GM19099 (cell line): ENCODE results near the gene EPOP.

Experiments
- POLR2A ChIP-seq: IDR thresholded peaks from 3 replicates; pipeline ENCODE4 v1.6.1; 2011; ENCODE audit warnings: low read depth; ENCODE audit not compliant: insufficient read length; ENCODE audit errors: extremely low read depth

EPOP gene

GRCh38 chr17:38709864-38710603 lies 35.3 kb upstream of the EPOP start:
- TF ChIP-seq POLR2A = no peak

- TF ChIP-seq POLR2A = no peak
These were observed 34.5 kb upstream of the EPOP start for GRCh38 chr17:38709104-38709820.

GRCh38 chr17:38707678-38708351 lies 33.1 kb upstream of the EPOP start:
- no peak for TF ChIP-seq POLR2A

- peak; percentile 3 for TF ChIP-seq POLR2A
These were observed 31.9 kb upstream of the EPOP start for GRCh38 chr17:38706505-38707216.

GRCh38 chr17:38705803-38706504 lies 31.2 kb upstream of the EPOP start:
- TF ChIP-seq POLR2A = peak; percentile 10

GRCh38 chr17:38705523-38705802 lies 30.7 kb upstream of the EPOP start:
- TF ChIP-seq POLR2A = no peak

GRCh38 chr17:38704606-38705522 lies 30.1 kb upstream of the EPOP start, which contains the start of gene MLLT6:
Gene MLLT6 (plus strand): TSS chr17:38705273. CDS start chr17:38705633, 360 bp downstream.
- peak; percentile 65 for TF ChIP-seq POLR2A

- peak; percentile 35 for TF ChIP-seq POLR2A
These were observed 29.2 kb upstream of the EPOP start for GRCh38 chr17:38703742-38704605.

GRCh38 chr17:38702916-38703741 lies 28.4 kb upstream of the EPOP start:
- TF ChIP-seq POLR2A = peak; percentile 46

- TF ChIP-seq POLR2A = peak; percentile 86
These were observed 27.6 kb upstream of the EPOP start for GRCh38 chr17:38702166-38702915.

GRCh38 chr17:38701504-38702165 lies 26.9 kb upstream of the EPOP start:
- TF ChIP-seq POLR2A = no peak

GRCh38 chr17:38698760-38699159 lies 24.0 kb upstream of the EPOP start:
- TF ChIP-seq POLR2A = no peak
